ENCODE measurements around the gene ZNF407.
A peak's percentile ranks its signal among the peaks of the same experiment; 100 is the strongest.

The ZNF407 gene

DNA sequence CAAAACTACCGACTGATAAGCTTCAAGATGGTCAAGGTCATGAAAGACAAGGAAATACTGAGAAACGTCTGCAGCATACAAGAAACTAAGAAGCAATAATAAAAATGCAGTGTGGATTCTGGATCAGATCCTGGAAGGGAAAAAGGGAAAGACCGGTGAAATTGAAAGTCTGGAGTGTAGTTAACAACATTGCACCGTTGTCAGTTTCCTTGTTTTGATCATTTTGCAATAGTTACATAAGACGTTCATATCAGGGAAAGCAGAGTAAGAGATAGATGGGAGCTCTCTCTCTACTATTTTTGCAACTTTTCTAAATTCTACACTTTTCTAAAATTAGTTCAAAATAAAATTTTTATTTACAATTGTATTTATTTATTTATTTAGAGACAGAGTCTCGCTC, 15.0 kb upstream of the ZNF407 start:
- no peak for DNase-seq

DNA sequence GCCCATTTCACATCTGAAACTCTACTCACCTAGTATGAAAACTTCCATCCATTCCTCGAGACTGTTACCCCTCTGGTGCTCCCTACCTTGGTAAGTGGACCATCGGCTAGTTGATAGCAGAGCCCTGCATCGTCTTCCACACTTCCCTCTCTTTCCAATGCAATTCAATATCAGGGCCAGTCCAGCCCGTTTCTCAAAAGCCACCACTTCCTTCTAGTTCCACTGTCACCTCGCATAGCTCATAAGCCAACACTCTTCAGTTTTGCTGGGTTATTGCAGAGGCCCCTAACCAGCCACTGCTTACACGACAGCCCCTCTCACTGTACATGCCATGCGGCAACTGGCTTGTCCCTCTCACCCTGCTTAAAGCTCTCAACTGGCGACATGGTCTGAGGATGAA, 10.2 kb upstream of the ZNF407 start:
- no peak for DNase-seq

DNA sequence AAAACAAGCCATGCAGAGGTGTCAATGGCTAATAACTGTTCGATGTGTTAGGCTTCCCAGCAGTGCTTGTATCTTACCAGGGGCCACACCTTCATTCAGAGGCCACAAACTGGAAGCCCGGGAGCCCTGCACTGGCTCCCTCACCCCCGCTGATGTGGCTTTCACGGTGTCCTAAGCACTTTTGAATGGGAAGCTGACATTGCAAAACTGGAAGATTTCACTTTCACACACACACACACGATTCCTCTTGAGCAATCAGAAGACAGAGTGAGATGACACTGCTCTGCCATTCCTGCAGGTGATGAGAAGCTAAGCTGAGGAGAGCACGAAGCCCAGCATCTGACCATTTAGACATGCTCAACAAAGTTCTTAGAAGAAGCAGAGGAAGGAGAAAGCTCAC, 8.6 kb upstream of the ZNF407 start:
- DNase-seq = no peak

DNA sequence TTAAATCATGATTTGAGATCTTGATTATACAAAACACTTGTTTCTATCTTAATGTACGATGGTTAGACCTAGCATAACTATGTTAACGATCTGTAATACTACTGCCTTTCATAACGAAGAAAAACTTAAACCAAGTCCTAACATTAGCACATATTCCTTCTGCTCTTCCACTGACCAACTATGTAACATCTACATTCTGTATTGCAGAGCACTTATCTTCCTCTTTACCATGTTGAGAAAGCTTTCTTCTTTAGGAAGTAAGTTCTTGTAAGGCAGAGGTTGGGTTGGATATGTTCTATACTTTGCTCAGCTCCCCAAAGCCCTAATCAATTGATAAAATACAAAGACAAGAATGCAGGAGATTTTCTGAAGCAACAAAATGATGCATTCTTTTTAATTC, 7.9 kb upstream of the ZNF407 start:
- no peak for DNase-seq

DNA sequence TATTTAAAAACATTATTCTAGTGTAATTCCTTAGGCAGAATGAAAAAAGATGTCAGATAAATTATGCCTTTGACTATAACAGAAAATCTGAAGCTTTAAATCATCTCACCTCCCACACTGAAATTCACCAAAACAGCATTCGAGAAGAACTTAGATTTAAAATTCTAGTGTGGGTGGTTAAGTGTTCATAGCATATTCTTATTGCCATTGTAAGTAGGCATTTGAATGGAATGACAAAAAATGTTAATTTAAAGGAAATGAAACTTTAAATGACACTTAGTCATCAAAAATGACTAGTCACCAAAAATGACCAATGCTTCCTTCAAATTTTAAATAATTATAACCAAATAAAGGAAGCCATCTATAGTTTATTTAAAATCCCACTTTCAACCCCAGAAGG, 7.0 kb upstream of the ZNF407 start:
- DNase-seq = no peak

DNA sequence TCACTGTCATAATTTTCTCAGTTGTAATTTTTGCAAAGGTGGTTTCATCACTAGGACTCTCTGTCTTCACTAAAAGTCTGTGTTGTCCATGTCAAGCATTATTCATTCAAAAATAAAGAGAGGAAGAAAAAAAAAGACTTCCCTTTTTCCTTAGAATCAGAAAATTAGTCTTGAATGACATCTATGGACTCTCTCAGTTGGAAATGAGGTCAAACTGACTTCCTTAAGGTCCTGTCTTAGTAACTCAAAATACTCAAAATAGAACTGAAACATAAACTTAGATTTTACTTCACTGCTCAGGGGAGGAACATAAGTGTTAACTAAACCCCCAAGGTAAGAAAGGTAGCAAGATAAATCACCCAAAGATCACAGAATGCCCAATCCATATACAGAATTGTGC, 2.2 kb upstream of the ZNF407 start:
- DNase-seq = no peak

DNA sequence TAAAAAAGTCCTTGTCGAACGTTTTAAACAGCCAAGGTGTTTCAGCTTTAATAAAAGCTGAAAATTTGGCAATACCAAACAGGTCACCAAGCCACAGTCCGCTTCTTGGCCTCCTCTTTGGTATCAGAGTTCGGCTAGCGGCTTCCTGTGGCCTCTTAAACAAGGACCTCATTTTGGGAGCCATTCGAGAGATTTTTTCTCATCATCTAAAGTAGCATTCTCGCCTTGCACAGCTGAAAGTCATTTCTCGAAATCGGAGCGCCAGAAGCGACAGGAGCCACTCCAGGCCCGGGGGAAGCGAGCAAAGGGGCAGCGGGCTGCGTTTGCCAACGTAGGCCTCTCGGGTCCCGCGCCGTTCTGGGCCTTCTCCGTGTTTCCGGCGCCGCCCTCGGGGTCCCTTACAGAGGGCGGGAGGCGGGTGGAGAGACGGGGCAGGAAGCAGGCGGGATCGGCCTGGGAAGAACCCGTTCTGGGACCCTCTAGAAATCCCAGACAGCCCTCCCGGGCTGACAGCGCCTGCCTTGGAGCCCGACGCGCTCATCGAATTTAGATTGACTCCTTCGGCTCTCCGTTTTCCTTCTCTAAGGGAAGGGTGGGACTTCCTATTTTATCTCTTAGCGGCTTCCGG, 522 bp upstream of the ZNF407 start:
- DNase-seq = peak; percentile 70

DNA sequence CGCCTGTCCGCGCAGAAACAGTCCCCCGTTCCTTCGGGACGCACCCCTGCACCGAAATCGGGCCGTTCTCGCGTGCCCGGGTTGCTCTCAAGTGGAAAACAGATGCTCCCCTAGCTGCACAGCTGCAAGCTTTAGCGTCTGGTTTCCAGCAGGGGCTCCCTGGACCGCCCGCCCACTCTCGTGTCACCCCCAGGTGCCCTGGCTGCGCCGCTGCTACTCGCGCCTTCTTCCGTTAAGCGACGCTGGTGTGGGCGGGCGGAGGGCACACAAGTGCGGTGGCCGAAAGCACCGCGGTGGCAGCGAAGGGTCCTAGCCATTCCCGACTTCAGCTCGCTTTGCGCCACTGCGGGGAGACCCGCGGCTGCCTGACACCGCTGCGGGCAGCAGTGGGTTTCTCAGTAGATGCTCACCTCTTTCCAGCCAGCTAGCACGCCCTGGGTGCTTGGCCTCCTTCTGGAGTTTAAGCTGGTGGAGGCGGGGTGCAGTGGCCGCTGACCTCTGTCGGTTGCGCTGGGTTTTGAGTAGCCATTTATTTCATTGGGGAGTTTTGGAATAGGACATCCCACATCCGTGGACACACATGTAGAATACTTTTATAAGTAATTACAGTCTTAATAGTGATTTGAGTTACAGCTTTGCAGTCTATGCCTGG, 806 bp downstream of the ZNF407 start:
- DNase-seq = peak; percentile 27

DNA sequence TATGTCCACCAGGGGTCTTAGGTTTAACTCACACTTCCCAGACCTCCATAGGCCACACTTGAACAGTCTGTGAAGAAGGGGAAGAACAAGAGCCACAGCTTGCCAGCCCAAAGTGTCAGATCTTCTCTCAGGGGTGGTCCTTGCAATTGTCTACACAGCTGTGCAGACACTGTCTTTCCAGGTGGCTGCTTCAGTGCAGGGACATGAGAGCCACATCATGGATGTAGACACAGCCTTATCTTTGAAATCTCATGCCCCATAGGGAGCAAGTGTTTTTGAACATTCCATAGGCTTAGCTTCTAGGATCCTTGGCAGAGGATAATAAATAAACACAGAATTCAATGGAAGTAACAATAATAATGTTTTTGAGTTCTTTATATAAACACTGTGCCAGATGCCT, 6.7 kb downstream of the ZNF407 start:
- DNase-seq = no peak

DNA sequence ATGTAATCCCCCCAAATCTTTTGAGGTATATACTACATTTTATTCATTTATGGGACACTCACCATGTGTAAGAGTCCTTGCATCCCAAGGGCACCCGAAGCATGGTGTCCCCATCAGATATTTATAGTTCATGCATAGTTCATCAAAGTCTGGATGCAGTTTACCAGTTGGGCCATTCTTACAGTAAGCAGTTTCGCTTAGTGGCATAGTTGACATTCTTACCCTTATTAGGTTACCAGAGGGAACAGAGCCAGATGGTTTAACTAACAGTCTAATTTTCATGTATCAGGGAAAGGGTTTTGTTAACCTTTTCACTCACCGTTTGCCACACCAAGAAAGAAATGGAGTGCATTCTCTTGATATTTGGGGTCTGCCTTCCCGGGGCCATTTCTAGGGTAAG, 7.1 kb downstream of the ZNF407 start:
- DNase-seq = peak; percentile 9

DNA sequence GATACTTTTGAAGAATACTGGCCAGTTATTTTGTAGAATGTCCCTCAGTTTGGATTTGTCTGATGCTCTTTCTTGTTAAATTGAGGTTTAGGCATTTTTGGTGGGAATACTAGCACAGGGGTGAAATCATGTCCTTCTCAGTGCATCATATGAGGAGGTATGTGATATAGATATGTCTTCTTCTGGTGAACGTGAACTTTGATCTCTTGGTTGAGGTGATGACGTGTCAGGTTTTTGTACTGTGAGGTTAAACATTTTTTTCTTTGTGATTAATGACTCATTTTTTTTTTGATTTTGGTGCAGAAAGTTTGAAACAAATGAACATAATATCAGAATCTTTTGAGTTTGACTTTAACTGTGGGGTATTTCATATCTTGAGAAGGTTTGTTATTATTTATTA, 11.0 kb downstream of the ZNF407 start:
- no peak for DNase-seq

DNA sequence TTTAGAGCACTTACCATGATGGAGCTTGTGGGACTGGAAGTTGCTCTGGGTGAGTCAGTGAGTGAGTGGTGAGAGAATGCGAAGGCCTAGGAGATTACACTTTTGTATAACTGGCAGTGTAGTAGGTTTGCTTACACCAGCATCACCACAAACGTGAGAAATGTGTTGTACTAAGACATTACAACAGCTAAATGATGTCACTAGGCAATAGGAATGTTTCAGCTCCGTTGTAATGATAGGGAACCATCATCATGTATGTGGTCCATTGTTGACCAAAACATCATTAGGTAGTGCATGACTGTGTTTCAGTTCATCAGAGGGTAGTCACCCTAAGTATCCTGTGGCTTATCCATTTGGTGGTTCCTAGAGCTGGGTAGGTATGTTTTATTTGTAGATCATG, 11.9 kb downstream of the ZNF407 start:
- DNase-seq = no peak

DNA sequence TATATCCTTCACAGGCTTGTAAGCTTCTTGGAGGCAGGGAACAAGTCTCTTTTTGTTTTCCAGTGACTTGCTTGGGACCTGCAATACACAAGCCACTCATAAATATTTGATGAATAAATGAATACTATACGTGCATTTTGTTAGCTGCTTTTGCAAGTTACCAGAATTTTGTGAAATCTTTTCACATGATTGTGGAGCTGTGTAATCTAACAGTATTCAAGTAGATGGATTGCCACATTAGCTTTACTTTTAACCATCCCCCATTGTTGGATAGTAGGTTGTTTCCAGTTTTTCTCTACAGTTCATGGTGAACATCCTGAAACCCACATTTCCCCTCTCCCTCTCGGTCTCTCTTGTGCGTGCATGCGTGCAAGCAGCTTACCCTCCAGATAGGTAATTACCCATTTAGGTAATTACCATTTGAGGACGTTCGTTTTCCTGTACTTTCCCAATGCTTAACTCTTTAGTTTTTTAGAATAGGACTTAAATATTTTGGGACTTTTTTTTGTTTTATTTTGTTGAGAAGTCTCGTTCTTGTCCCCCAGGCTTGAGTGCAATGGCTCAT, 12.5 kb downstream of the ZNF407 start:
- no peak for DNase-seq

DNA sequence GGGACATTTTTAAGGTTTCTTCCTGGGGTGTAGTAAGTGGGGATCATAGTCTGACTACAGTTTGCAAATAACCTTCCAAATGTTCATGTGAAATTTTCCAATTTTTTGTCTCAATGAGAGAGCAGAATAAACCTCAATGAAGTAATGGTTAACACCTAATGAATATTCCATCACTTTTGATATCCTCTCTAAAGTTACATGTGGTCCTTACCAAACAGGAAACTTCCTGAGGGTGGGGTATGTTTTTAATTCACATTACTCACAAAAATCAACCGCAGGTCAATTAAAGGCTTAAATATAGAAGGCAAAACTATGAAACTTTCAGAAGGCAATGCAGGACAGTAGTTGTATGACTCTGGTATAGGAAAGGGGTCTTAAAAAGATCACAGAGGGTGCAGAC, 13.2 kb downstream of the ZNF407 start:
- DNase-seq = no peak

DNA sequence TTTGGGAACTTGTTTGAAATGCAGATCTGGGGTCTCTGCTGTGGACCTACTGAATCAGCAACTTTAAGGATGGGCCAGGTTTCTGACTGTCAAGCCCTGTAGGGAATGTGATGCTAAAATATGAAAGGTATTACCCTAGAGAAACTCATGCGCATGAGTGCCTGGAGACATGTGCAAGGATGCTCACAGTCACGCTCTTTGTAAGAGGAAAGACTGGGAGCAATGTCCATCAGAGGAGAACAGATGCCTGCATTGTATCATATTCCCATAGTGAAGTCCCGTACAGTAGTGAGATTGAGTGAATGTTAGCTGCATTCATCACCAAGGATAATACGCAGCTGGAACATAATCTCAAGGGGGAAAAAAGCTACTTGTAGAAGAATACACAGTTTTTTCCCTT, 14.1 kb downstream of the ZNF407 start:
- DNase-seq = no peak

DNA sequence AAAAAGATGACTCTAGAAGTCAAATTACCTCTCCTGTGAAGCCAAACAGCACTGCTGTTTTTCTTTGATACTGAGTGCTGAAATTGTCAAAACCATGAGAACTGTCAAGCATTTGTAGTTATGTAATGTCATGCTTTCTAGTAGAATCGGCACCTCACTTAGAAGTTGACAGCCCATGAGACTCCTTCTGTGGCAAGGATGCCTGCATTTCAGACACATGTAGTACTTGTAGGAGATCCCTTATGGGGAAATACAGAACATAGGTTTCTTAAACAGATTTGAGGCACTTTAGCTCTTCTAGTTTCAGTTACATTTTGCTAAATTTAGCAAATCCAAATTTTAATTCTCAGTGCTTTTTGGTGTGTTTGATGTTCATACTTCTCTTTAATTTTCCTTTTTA, 15.7 kb downstream of the ZNF407 start:
- no peak for DNase-seq

DNA sequence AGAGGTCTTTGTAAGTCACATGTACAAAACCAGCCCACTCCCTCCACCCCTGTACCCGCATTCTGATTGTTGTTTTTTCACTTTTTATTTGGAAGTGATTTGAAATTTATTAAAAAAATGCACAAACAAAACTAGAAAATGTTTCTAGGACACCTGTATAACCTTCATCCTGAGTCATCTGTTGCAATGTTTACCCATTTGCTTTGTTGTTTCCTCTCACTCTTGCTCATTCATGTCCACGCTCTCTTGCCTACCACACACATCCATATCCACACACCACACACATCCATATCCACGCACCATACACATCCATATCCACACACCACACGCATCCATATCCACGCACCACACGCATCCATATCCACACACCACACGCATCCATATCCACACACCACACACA, 18.8 kb downstream of the ZNF407 start:
- no peak for DNase-seq

DNA sequence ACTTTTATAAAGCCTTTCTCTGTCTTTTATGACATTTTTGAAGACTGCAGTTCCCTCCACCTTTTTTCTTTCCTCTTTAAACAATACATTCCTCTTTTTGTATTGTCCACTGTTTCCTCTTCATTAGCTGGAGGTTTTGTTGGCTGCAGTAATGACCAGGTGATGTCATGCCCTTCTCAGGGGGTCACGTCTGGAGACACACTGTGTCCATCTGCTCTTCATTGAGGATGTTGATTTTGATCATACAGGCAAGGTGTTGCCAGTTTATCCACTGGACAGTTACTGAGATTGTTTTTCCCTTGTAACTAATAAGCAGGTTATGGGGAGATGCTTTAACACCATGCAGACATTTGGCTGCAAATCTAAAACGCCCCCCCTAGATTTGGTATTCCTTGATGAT, 19.8 kb downstream of the ZNF407 start:
- no peak for DNase-seq

DNA sequence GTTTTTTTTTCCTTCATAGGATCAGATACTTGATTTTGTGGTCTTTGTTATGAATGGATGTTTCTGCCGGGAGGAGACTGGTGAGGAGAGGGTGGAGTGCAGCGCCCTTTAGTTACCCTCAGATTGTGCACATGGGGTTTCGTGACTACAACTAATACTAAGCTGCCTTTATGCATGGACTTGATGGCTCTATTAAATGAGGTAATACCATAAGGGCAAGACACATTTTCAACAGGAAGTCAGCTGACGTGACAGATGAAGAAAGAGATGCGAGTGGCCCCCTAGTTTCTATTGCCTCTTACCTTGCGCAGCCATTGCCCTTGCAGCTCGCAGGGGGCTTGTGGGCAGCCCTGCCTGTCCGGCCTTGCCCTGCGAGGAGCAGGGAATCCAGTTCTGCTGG, 24.4 kb downstream of the ZNF407 start:
- no peak for DNase-seq

DNA sequence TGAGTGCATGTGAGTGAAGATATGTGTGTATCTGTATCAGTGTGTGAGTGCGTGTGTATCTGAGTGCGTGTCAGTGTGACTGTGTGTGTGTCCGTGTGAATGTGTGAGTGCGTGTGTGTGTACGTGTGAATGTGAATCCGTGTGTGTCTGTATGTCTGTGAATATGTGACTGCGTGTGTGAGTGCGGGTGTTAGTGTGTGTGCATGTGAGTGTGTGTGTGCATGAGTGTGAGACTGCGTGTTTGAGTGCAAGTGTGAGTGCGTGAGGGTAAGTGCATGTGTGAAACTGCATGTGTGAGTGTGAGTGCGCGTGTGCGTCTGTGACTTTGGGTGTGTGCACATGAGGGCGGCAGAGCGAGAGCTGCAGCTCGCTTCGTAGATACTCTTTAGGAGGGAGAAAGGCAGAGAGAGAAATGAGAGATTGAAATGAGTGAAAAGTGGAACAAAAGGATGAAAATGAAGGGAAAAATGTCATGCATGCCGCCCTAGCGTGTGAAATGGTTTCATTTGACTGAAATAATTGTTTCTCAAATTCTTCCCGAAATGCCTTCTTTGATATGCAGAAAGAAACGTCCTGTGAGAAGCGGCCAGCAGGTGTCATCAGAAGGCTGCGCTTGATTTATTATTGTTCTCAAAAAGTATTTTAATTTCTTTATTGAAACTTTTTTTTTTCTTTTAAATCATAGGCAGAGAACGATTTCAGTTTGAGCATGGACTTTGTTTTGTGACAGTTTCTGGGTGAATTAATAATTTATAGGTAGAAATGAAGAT, 25.6 kb downstream of the ZNF407 start:
- DNase-seq = no peak

DNA sequence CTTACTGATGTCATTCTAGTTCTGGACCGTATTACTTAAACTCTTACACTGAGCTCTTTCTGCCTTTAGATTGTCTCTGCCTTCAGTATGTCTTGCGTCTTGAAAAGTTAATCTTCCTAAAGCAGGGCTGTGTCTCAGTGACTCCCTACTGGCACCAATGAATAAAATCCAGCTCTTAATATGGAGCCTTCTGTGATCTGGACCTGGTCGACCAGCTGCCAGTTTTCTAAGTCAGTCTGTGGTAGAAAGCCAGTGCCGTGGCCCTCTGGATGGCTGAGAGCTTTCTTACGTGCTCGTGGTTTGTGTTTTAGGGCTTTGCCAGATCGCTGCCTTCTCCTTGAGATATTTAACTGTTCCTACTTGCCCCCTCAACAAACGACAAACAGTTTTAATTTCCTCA, 26.8 kb downstream of the ZNF407 start:
- DNase-seq = no peak

DNA sequence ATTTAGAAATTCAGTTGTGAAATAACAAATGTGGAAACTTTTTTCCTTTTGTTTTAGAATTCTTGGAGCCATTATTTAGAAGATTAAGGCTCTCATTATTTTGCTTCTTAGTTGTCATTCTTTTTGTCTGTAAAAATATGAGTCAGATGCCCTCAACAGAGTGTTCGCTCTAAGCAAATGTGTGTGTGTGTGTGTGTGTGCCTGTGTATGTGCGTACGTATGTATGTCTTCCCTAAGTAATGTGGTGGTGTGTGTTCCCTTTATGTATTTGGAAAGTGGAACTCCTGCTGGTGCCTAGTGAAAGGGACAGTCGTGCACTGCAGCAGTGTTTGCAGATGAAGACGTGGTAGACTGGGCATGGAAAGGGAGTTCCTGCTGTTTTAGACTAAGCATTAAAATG, 27.5 kb downstream of the ZNF407 start:
- DNase-seq = no peak

DNA sequence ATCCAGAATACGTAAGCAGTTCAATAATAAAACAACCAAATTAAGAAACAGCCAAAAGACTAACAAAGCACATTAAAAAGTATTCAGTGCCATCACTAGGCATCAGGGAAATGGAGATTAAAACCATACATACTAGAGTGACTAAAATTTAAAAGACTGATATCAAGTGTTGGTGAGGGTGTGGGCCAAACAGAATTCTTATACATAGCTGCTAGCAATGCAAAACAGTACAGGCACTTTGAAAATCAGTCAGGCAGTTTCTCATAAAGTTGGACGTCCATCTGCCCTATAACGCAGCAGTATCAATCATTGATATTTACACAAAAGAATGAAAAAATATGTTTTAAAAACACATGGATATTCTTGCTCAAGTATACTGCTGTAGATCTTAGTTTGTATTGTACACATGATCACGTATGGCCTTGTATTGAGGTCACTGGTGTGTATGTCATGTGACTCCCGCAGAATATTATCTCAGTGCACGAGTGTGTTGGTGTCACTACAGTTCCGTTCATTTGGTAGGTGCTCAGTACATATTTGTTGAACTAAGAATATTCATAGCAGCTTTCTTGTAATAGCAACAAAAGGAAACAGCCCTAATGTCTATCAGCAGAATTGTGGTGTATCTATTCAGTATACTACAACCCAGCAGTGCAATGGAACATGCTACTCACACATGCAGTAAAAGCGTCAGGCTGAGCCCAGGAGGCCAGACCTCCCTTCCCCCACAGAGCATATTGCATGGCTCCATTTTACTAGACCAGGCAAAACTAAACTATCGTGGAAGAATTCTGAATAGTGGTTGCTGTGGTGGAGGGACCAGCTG, 28.6 kb downstream of the ZNF407 start:
- no peak for DNase-seq

Data from NCI-H2171 treated with DMSO at 0.1 percent for 48 hours (cell line).